ENCODE measurements around the gene EEF1A2.

GRCh38 chr20:63522091-63522868, 23.4 kb upstream of the EEF1A2 start:
- TF ChIP-seq, protein P1, sequence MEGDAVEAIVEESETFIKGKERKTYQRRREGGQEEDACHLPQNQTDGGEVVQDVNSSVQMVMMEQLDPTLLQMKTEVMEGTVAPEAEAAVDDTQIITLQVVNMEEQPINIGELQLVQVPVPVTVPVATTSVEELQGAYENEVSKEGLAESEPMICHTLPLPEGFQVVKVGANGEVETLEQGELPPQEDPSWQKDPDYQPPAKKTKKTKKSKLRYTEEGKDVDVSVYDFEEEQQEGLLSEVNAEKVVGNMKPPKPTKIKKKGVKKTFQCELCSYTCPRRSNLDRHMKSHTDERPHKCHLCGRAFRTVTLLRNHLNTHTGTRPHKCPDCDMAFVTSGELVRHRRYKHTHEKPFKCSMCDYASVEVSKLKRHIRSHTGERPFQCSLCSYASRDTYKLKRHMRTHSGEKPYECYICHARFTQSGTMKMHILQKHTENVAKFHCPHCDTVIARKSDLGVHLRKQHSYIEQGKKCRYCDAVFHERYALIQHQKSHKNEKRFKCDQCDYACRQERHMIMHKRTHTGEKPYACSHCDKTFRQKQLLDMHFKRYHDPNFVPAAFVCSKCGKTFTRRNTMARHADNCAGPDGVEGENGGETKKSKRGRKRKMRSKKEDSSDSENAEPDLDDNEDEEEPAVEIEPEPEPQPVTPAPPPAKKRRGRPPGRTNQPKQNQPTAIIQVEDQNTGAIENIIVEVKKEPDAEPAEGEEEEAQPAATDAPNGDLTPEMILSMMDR (IDR thresholded peaks at IDR 0.05; ENCODE audit: low read depth, low read length), result no peak
- TF ChIP-seq EZH2phosphoT487 (IDR thresholded peaks at IDR 0.05; ENCODE audit: low read depth), result no peak
